Caco-2 (cell line): Measurements from ENCODE around the gene PDE7B. TPM values are rescaled to one million over a fixed set of nuclear protein-coding genes. Genes with fewer than 3 reads are reported as not detected.

Source experiments
- BruUV-seq: library from RNA; stranded (reverse); fragments of 400-500 nt; replicated peaks from 2 replicates; lab custom pipeline; 2021; lab: Mats Ljungman, UMichigan
- CTCF ChIA-PET: fragments of 300-600 bp; sonication (Branson Sonifier 250); formaldehyde crosslinking; loops from one replicate; lab custom pipeline; 2022; ENCODE audit warnings: antibody characterized with exemption; lab: Charles Lee
- POLR2A ChIA-PET: fragments of 300-600 bp; sonication (Branson Sonifier 250); formaldehyde crosslinking; loops from one replicate; lab custom pipeline; 2022; ENCODE audit warnings: antibody characterized with exemption; lab: Charles Lee
- DNase-seq, 2 experiments: peaks; one replicate each; pipeline versions ENCODE4 v3.0.0 to v3.0.0-alpha.2; 2020 to 2022
- H3K27me3 ChIP-seq: replicated peaks from 2 replicates; pipeline ENCODE4 v1.6.0; 2011; ENCODE audit warnings: low read length; ENCODE audit not compliant: control insufficient read depth, insufficient read depth
- H3K36me3 ChIP-seq: 2 replicates; pipeline ENCODE4 v1.5.1; 2011; ENCODE audit warnings: low read length; ENCODE audit not compliant: control insufficient read depth, insufficient read depth
- H3K4me1 ChIP-seq: fragments of 250-450 bp; sonication (Bioruptor Pico); 2 replicates; pipeline ENCODE4 v1.5.1; 2020; ENCODE audit warnings: mild to moderate bottlenecking
- H3K4me3 ChIP-seq: 2 replicates; pipeline ENCODE4 v1.5.1; 2011; ENCODE audit warnings: low read depth, mild to moderate bottlenecking, control low read depth, low read length
- H3K9me3 ChIP-seq: fragments of 250-450 bp; sonication (Bioruptor Pico); 2 replicates; pipeline ENCODE4 v1.5.1; 2020; ENCODE audit warnings: mild to moderate bottlenecking, moderate library complexity
- H3K27ac Mint-ChIP-seq: one replicate; pipeline ENCODE4 v1.8.0; 2022; ENCODE audit warnings: mixed read lengths; ENCODE audit not compliant: unreplicated experiment
- H3K27me3 Mint-ChIP-seq: one replicate; pipeline ENCODE4 v1.8.0; 2022; ENCODE audit warnings: mixed read lengths; ENCODE audit not compliant: insufficient read depth, unreplicated experiment
- H3K36me3 Mint-ChIP-seq: one replicate; pipeline ENCODE4 v1.8.0; 2022; ENCODE audit warnings: mild to moderate bottlenecking, mixed read lengths; ENCODE audit not compliant: insufficient read depth, unreplicated experiment
- H3K4me1 Mint-ChIP-seq: one replicate; pipeline ENCODE4 v1.8.0; 2022; ENCODE audit warnings: low read depth, mixed read lengths; ENCODE audit not compliant: unreplicated experiment
- H3K4me3 Mint-ChIP-seq: one replicate; pipeline ENCODE4 v1.8.0; 2022; ENCODE audit warnings: mild to moderate bottlenecking, moderate library complexity, mixed read lengths; ENCODE audit not compliant: unreplicated experiment
- H3K9me3 Mint-ChIP-seq: one replicate; pipeline ENCODE4 v1.8.0; 2022; ENCODE audit warnings: mixed read lengths; ENCODE audit not compliant: unreplicated experiment
- intact Hi-C: fragments of 100-400 bp; cut with micrococcal nuclease; formaldehyde crosslinking; loops from one replicate; pipeline ENCODE4 v1.10.0; 2022; ENCODE audit not compliant: unreplicated experiment
- total RNA-seq: library from RNA; stranded (reverse); gene quantifications from 2 replicates; pipeline ENCODE4 v1.2.3, GENCODE V29; 2022
- TF ChIP-seq, protein P1 (sequence below), 2 experiments: fragments of 200-600 bp in 1 of 2; IDR thresholded peaks; 1 replicate in 1 of 2; 2 replicates in 1 of 2; pipeline versions ENCODE4 v1.5.1 to v1.8.0; 2011 to 2022; ENCODE audit warnings: antibody characterized with exemption in 1 of 2, control low read depth in 1 of 2, inconsistent platforms in 1 of 2, low read depth in 1 of 2, low read length in 1 of 2, mild to moderate bottlenecking in 1 of 2, moderate library complexity in 1 of 2; ENCODE audit not compliant: insufficient read depth in 1 of 2, severe bottlenecking in 1 of 2, unreplicated experiment in 1 of 2

The PDE7B gene
- total RNA-seq, 1 experiment from 2014 or later, result not detected

DNA sequence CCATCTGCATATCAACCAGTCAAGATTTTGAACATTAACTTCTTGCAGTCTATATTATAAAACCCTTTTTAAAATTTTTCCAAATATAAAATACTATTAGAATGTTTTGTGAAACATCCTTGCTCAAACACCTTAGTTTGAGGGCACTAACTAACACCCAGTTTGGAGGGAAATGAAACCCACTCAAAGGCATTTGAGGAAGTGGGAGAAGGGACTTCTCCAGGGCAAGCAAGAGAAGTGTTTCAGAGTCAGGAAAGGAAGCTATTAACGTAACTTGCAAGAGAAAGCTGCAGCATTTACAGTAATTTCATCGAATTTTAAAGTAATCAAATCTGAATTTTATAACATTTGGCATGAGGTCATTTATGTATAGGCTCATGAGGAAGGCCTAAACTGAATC, 377.3 kb downstream of the PDE7B start:
- no peaks in the 10 kb centered on the region for H3K27me3 Mint-ChIP-seq
- ChIA-PET CTCF (no interaction called here), POLR2A (no interaction called here)
- BruUV-seq, result no TSS peak
- no peak overlapping the region for H3K4me3 Mint-ChIP-seq
- no peaks in the 10 kb centered on the region for H3K9me3 Mint-ChIP-seq
- no peaks in the 10 kb centered on the region for H3K36me3 ChIP-seq
- no peak overlapping the region for H3K27ac Mint-ChIP-seq
- H3K9me3 ChIP-seq, result no peaks in the 10 kb centered on the region
- H3K4me1 ChIP-seq, result peaks cover 18% of the 10 kb centered on the region
- H3K36me3 Mint-ChIP-seq, result peaks cover 26% of the 10 kb centered on the region
- TF ChIP-seq, protein P1, sequence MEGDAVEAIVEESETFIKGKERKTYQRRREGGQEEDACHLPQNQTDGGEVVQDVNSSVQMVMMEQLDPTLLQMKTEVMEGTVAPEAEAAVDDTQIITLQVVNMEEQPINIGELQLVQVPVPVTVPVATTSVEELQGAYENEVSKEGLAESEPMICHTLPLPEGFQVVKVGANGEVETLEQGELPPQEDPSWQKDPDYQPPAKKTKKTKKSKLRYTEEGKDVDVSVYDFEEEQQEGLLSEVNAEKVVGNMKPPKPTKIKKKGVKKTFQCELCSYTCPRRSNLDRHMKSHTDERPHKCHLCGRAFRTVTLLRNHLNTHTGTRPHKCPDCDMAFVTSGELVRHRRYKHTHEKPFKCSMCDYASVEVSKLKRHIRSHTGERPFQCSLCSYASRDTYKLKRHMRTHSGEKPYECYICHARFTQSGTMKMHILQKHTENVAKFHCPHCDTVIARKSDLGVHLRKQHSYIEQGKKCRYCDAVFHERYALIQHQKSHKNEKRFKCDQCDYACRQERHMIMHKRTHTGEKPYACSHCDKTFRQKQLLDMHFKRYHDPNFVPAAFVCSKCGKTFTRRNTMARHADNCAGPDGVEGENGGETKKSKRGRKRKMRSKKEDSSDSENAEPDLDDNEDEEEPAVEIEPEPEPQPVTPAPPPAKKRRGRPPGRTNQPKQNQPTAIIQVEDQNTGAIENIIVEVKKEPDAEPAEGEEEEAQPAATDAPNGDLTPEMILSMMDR (IDR thresholded peaks at IDR 0.05; ENCODE audit: insufficient read depth in 1 of 2, low read depth in 1 of 2, low read length in 1 of 2, severe bottlenecking in 1 of 2, unreplicated experiment in 1 of 2), result no peak
- peaks cover 16% of the 10 kb centered on the region for H3K4me1 Mint-ChIP-seq
- no peaks in the 10 kb centered on the region for H3K27me3 ChIP-seq
- no peak for DNase-seq
- H3K4me3 ChIP-seq, result no peak overlapping the region
- intact Hi-C loops, result loop anchor here (10.0 kb wide), 1 partner anchor 324 kb away; no protein-coding TSS in a partner anchor

DNA sequence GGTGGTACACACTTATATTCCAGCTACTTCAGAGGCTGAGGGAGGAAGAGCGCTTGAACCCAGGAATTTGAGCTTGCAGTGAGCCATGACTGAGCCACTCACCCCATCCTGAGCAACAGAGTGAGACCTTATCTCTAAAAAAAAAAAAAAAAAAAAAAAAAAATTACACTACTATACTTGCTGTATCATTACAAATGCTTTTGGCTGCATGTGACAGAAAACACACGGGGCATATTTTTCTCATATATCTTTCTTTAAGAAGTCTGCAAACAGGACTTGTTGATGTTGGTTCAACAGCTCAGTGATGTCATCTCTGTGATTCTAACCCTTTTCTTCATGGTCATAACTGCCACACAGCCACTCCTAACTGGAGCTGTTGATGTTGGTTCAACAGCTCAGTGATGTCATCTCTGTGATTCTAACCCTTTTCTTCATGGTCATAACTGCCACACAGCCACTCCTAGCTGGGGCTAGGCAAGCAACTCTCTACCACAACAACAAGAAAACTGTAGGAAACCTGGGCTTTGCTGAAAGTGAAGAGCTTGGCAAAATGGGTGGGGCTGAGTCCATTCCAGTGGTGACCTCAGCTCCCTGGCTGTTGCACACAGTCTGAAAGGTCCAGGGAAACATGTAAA, 378.8 kb downstream of the PDE7B start:
- POLR2A ChIA-PET, result no interaction called here
- no TSS peak for BruUV-seq
- Histone ChIP-seq H3K27me3 (no peaks in the 10 kb centered on the region), H3K36me3 (no peaks in the 10 kb centered on the region), H3K4me3 (no peak overlapping the region), H3K9me3 (no peaks in the 10 kb centered on the region), H3K4me1 (peaks cover 18% of the 10 kb centered on the region)
- H3K27me3 Mint-ChIP-seq, result no peaks in the 10 kb centered on the region
- TF ChIP-seq, protein P1 (IDR thresholded peaks at IDR 0.05; ENCODE audit: insufficient read depth in 1 of 2, low read depth in 1 of 2, low read length in 1 of 2, severe bottlenecking in 1 of 2, unreplicated experiment in 1 of 2), result no peak
- no peaks in the 10 kb centered on the region for H3K9me3 Mint-ChIP-seq
- H3K4me3 Mint-ChIP-seq, result no peak overlapping the region
- H3K36me3 Mint-ChIP-seq, result peaks cover 36% of the 10 kb centered on the region
- no peak overlapping the region for H3K27ac Mint-ChIP-seq
- CTCF ChIA-PET, result no interaction called here
- no peak for DNase-seq
- intact Hi-C loops, result no loop called here
- peaks cover 16% of the 10 kb centered on the region for H3K4me1 Mint-ChIP-seq

DNA sequence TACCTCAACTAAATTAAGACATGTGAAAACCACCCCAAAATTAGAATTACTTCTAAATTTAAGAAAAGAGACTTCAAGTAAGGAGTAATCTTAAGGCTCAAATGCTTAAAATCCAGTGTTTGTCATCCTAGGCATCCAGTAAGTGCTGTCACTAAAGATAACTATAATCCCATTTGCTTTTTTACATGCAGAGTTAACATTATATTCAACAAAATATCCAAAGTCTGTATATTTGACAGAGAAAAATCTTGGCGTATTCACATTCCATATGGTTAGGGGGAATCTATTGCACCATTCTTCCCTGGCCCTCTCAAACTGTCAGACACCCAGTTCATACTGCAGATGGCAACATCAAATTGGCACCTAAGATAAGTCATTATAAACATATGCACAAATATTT, 381.2 kb downstream of the PDE7B start:
- ChIA-PET CTCF (no interaction called here), POLR2A (no interaction called here)
- intact Hi-C loops, result no loop called here
- no peak overlapping the region for H3K27ac Mint-ChIP-seq
- no peaks in the 10 kb centered on the region for H3K27me3 Mint-ChIP-seq
- H3K36me3 Mint-ChIP-seq, result peaks cover 47% of the 10 kb centered on the region
- TF ChIP-seq, protein P1 (IDR thresholded peaks at IDR 0.05; ENCODE audit: insufficient read depth in 1 of 2, low read depth in 1 of 2, low read length in 1 of 2, severe bottlenecking in 1 of 2, unreplicated experiment in 1 of 2), result no peak
- no peaks in the 10 kb centered on the region for H3K9me3 Mint-ChIP-seq
- no peak overlapping the region for H3K4me3 ChIP-seq
- no peak for DNase-seq
- H3K9me3 ChIP-seq, result no peaks in the 10 kb centered on the region
- no TSS peak for BruUV-seq
- H3K4me1 ChIP-seq, result peaks cover 2% of the 10 kb centered on the region; the same call in 1 of the 2 replicates
- peaks cover 11% of the 10 kb centered on the region for H3K4me1 Mint-ChIP-seq
- no peaks in the 10 kb centered on the region for H3K36me3 ChIP-seq
- no peak overlapping the region for H3K4me3 Mint-ChIP-seq
- no peaks in the 10 kb centered on the region for H3K27me3 ChIP-seq
